ENCODE results near the gene KPNA1.

DNA sequence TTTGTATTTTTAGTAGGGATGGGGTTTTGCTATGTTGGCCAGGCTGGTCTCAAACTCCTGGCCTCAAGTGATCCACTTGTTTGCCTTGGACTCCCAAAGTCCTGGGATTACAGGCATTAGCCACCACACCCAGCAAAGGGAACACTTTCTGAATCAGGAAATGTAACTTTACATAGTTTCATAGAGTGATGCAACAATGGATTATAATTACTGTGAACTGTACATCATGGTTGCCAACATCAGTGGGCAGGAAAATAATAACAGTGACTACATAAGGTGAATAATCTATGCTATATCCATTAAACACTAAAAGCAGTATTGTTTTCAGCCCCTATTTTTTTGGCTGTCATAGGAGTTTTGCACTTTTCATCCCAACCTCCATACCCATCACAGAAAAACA lies 5.0 kb upstream of the KPNA1 start:
- TF ChIP-seq, protein P1, sequence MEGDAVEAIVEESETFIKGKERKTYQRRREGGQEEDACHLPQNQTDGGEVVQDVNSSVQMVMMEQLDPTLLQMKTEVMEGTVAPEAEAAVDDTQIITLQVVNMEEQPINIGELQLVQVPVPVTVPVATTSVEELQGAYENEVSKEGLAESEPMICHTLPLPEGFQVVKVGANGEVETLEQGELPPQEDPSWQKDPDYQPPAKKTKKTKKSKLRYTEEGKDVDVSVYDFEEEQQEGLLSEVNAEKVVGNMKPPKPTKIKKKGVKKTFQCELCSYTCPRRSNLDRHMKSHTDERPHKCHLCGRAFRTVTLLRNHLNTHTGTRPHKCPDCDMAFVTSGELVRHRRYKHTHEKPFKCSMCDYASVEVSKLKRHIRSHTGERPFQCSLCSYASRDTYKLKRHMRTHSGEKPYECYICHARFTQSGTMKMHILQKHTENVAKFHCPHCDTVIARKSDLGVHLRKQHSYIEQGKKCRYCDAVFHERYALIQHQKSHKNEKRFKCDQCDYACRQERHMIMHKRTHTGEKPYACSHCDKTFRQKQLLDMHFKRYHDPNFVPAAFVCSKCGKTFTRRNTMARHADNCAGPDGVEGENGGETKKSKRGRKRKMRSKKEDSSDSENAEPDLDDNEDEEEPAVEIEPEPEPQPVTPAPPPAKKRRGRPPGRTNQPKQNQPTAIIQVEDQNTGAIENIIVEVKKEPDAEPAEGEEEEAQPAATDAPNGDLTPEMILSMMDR (IDR thresholded peaks at IDR 0.05), result no peak
- TF ChIP-seq POLR2AphosphoS5 (IDR thresholded peaks at IDR 0.05; ENCODE audit: low read depth, low read length), result no peak
- TF ChIP-seq, protein P2, sequence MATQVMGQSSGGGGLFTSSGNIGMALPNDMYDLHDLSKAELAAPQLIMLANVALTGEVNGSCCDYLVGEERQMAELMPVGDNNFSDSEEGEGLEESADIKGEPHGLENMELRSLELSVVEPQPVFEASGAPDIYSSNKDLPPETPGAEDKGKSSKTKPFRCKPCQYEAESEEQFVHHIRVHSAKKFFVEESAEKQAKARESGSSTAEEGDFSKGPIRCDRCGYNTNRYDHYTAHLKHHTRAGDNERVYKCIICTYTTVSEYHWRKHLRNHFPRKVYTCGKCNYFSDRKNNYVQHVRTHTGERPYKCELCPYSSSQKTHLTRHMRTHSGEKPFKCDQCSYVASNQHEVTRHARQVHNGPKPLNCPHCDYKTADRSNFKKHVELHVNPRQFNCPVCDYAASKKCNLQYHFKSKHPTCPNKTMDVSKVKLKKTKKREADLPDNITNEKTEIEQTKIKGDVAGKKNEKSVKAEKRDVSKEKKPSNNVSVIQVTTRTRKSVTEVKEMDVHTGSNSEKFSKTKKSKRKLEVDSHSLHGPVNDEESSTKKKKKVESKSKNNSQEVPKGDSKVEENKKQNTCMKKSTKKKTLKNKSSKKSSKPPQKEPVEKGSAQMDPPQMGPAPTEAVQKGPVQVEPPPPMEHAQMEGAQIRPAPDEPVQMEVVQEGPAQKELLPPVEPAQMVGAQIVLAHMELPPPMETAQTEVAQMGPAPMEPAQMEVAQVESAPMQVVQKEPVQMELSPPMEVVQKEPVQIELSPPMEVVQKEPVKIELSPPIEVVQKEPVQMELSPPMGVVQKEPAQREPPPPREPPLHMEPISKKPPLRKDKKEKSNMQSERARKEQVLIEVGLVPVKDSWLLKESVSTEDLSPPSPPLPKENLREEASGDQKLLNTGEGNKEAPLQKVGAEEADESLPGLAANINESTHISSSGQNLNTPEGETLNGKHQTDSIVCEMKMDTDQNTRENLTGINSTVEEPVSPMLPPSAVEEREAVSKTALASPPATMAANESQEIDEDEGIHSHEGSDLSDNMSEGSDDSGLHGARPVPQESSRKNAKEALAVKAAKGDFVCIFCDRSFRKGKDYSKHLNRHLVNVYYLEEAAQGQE (IDR thresholded peaks at IDR 0.05; ENCODE audit: insufficient read depth in 1 of 2, low read depth in 2 of 2, low read length in 1 of 2), result no peak
- no peak for TF ChIP-seq TCF7L2 (IDR thresholded peaks at IDR 0.05; ENCODE audit: low read depth, low read length)

Data from Panc1 (cell line).